GM18868 (cell line): ENCODE data around the gene SEMA4D.
A peak's percentile ranks its signal among the peaks of the same experiment; 100 is the strongest.

Experiments used
- ATAC-seq: cut with Tn5 transposase; IDR thresholded peaks from one replicate; pipeline ENCODE4 v1.9.1; 2021; ENCODE audit warnings: mild to moderate bottlenecking, moderate library complexity; ENCODE audit not compliant: unreplicated experiment

Gene SEMA4D

DNA sequence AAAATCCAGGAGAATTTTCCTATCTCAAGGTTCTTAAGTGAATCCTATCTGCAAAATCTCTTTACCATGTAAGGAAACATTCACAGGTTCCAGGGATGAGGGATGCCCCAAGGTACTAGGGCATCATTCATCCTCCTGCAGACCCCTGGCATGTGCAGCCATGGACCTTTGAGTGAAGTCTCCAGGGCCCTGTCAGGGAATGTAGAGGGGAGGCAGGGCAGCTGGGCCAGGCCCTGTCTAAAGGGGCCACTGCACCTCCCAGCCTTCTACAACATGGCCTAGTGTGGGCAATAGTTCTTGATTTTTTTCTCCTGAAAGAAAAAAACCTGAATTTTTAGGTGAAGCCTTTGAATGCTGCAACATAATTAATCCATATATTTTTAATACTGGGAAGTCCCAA, 63.3 kb downstream of the SEMA4D start:
- no peak for ATAC-seq

DNA sequence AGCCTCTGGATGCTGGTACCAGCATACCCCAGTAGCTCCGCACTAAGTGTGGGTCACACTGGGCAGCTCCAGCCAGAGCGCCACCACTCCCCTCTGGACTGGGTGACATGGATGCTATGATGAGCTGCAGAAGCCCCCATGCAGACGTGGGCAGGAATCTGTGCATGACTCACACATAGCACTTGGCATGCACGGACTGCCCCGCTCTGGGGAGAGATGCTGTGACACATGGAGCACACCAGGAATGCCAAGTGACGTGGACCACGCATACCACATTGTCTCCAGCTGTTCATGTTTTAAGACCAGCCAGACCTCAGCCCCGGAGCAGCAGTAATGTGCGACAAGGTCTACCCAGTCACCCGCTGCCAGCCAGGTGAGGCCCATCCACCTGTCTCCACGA, 64.1 kb downstream of the SEMA4D start:
- ATAC-seq: no peak

DNA sequence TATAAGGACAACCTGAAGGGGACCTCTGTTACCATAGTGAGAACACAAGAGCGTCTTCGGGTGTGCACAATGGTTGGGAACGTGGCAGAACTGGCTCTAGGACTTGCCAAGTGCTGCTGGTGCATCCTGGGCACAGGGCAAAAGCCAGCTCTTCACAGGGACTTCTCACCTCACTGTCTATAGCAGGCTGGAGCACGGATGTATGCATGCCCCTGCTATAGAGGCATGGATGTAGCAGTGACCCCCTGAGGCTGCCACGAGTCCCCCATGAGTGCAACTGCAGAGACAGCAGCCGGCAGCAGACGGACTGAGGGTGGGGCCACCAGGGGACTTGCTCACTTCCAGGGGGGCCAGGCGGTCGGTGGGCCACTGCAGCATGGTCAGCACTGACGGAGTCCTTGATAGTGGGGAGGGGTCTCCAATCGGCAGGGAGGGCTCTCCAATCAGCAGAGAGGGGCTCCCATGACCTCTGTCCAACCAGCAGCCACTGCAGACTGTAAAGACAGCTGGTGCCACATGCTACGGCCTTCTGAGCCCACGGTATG, 64.9 kb downstream of the SEMA4D start:
- ATAC-seq: no peak

DNA sequence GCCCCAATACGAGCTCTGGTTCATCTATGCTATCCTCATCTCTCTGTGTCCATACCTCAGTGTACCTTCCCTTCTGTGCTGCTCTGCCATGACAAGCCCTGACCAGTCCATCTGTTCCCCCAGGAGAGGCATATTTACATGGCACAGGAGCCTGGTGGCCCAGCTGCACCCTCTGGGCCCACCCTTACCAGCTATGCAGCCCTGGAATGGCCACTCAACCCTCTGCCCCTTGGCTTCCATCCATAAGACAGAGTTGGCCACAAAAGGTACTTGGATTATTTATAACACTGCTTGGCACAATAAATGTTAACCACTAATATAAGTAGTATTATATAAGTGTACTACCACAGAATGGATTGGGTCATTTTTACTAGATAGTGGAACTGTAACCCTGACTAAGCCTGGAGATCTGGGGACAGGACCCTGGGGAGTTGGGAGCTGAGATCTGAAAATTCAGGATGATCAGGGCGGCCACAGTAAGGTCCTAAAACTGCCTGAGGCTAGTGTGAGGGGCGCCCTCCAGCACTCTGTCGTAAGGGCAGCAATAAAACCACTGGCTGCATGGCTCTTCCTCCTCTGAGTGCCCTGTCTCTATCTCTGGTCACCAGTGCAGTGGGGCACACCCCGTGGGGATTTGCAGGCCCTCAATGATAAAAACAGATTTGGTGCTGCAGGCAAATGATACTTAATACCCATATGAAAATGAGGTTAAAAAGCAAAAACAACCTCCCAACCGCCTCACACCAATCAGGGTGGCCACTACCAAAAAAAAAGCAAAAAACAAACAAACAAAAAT, 65.8 kb downstream of the SEMA4D start:
- no peak for ATAC-seq

DNA sequence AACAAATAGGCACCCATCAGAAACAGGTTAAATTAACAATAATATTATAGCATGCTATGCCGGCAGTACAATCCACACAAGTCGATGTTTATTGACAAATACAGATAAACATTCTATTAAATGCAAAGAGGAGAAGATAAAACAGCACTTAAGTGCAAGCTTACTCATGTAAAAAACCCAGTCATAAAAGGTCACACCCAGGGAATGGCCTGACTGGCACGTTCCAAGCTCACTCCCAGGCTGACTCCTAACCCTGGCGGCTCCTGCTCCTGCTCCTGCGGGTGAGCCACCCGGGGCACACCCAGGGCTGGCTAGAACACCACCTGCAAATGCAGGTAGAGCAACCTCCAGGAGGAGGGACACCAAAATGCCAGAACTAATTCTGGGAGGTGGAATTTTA, 66.9 kb downstream of the SEMA4D start:
- no peak for ATAC-seq

DNA sequence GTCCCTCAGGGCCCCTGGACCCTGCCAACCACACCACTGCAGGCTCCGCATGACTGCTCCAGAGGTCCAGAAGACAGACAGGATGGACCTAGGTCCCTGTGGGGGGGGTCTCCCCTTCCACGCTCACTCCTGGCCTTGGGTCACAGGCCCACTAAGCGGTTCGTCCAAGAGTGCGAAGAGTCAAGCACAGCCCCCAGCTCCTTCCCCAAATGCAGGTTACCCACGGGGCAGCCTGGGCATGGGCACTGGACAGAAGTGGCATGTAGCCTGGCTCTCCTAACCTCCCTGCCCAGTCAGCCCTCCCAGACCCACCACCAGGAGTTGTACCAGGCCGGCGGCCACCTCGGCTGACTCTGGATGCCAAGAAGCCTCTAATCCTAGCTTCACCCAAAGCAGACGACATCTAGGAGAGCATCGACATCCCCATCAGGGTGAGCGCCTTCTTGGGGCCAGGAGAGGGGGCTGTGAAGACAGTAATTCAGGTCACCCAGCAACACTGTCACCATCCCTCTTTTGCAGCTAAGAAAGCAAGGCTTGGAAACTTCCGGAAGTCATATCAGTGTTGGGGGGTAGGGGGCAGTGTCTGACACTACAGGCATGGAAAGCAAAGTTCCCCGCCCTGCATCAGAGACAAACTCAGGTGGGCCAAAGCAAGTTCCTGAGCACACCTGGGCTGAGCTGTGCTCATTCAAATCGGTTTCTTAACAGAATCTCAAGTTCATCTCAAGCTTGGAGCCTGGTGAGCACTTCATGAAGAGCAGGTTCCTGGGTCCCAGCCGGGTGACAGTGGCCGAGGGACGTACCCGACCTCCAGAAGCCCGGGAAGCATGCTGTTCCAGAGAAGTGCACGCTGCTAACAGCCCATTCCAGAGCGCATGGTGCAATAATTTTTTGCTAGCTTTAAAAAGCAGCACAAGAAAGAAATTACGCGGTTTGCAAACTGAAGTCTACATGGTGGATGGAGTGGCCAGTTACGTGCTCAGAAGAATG, 68.7 kb downstream of the SEMA4D start:
- peak; percentile 49 for ATAC-seq

DNA sequence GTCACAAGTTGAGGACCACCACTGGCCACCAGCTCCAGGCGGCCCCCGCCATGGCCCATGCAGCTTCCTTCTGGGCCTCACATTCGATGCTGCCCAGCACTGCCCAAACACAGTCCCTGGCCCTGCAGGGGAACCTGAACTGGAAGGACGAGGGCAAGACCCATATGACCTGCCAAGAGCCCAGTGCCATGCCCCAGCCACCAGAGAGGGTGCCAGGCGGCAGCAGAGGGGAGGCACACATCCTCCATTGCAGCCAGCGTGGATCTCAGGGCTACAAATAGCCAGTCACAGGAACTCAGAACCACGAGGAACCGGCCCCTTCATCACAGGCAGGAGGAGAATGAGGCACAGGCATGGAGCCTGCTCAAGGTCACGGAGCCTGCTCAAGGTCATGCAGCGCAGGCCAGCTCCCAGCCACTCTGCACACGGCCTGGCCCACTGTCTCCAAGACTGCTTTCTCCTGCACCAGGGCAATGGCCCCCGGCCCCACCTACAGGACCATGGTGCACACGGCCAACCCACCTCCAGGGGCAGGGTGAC, 69.6 kb downstream of the SEMA4D start:
- no peak for ATAC-seq

DNA sequence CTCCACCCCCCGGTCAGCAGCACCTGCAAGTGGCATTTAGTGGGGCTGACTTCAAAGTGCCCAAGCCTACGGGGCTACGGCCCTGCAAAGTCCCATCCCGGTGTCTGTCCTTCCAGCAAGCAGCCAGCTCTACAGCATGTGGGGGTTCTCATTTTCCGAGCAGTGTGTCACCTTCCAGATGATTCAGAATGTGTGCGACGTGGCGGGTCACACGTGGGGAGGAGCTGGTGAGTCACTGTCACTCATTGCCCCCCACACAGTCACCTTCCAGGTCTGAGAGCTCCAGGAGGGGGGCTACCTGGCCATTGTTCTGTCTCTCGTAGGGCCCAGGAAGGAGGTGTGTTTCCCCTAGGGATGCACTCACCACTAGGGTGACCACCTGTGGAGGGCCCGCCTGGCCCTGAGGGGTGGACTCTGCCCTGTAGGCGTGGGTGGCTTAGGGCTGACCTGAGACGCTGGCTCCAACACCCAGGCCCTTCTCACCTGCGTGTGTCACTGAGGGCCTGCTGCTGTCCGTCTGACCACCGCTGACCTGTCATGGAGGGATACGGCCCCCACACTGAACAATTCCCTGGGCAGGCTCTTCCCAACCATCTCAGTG, 70.2 kb downstream of the SEMA4D start:
- no peak for ATAC-seq

DNA sequence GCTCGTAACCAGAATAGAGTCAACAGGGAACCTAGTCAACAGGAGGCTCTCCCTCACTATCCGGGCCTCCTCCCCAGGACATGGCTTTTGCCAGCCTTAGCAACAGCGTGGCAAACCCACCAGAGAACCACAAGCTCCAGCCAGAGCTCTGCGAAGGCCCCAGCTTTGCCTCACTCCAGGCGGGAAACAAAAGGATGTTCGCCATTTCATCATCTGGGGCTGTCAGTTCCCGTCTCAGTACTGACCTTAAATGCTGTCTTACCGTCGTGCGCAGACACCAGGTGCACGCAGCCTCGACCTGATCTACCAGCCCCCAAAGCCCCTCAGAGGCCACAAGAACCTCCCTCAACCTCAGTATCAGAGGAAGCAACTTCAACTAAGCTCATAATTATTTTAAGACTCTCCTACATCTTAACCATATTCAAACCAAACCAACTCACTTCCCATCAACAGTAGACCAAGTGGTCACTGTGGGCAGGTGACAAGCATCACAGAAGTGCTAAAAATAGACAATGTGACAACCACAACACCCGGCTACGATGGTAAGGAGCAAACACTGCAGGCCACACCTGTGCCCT, 71.4 kb downstream of the SEMA4D start:
- peak; percentile 72 for ATAC-seq

DNA sequence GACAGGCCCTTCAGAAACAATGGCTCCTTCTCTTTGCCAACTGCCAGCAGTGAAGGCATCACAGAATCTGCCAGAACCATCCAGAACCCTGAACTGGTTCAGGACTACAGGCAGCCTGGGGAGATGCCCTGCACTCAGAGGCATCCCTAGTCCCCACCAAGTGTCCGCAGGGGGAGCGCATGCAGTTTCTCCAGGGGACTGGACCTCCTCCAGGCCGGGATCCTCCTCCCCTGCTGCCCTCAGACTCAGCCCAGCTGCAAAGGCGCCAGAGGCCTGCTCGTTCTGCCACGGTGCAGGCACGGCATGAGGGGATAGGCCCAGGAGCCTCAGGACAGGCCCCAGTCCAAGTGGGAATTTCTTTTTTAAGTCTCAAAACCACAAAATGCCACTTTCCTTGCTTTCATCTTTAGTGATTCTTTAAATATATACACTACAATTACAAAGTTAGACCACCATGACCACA, 72.0 kb downstream of the SEMA4D start:
- peak; percentile 1 for ATAC-seq

DNA sequence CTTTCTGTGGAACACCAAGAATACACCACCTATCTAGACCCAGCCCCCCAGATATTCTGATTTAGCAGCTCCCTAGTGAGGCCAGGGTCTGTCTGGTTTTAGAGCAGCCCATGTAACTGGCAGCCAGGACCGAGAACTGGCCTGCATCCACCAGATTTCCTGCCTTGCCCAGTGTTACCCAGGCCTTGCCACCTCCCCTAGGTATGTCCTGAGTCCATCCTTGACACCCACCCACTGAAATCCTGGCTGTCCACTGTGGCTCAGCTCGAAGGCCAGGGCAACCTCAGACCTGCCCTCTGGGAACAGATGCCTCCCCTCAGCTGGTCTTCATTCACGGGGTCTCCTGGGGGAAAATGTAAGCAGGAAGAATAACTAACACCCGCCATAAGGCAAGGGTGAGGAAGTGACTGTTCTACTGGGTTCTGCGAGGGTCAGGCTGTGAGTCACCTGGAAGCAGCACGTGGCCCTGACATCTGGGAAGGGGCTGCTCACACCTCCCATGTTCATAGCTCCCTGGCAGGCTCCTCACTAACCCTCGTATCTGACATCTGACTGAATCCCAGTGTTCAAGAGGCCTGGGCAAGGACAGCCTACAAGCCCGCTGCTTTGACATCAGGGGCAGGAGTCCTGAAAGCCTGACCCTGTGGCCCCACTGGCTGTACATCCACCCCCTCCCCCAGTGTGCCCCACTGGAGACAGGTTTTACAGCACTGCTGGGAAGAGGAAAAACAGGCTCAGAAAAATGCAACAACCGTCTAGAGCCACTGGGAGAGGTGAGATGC, 72.7 kb downstream of the SEMA4D start:
- ATAC-seq: no peak

DNA sequence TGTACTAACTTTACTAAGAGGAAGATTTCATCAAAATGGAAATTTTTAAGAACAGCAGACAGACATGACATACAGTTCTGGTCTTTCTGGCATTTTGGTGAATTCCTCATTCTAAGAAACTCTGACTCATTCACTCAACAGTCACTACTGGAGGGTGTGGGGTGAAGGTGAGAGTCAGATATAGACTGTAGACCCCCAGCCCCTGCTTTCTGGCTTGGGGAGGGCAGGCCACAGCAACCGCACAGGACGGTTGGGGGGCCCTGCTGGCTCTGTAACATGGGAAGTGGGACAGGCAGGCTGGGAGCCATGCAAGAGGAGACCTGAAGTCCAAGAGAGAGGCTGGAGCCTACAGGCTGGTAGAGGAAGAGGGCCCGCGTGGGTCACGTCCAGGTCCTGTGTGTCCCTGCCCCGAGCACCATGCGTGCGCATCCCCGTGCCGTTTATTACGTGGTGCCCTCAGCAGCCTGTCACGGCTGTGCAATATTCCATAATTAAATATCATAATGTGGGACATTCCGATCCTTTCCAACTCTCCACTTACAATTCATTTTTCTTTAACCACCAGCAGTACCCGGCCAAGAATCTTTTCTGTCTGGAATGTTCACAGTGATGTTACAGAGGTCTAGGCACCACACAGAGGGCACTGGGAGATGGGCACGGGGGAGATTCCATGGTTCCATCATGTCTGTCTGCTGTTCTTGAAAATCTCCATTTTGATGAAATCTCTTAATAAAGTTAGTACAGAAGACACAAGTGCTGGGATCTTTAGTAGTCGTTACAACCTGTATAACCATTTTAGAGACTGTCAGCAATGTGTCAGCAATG, 75.5 kb downstream of the SEMA4D start:
- no peak for ATAC-seq

DNA sequence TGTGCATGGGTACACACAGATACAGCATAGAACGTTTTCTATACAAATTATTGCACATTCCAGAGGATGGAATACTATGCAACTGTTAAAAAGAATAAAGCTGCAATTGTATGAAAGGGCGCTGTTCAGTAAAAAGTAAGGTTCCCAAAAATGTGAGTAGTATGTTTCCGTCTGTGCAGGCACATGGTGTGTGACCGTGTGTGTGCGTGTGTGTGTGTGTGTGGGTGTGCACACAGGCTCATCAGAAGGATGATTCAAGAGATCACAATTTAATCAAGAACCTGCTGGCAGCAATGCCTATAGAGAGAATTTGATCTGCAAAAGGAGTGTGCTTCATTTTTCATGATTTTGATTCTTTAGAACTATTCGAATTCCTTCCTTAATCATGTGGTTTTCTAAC, 76.3 kb downstream of the SEMA4D start:
- no peak for ATAC-seq

DNA sequence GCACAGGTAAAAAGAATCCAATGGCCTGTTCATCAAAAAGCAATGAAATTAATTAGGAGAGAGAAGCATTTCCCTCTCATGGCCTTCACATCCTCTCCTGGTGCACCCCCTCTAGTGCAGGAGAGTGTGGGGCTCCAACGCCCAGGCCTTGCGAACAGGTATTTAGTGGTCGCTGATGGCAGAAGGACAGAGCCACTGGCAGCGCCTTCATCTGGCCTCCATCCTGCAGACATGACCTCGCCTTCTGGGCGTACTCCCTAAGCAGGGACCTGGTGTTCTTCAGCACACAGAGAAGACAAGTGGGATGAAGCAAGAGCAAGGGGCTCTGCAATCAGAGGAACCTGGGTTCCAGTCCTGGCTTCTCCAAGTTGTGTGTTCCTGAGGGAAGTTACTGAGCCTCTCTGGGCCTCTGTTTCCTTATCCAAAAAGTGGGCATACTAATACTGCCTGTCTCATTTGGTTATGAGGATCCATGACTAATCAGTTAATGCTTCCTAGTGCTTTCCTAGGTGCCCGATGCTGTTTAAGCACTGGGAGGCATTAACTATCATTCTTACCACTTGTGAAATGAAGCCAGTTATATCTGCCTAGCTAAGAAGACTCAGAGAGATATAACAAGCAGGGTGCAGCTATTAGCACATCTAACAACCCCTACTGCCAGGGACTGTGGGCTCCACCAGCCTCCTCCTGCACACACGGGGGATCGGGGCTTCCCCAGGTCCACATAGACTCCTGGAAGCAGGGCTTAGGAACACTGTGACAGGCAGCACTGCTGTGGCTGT, 77.3 kb downstream of the SEMA4D start:
- ATAC-seq: peak; percentile 1

DNA sequence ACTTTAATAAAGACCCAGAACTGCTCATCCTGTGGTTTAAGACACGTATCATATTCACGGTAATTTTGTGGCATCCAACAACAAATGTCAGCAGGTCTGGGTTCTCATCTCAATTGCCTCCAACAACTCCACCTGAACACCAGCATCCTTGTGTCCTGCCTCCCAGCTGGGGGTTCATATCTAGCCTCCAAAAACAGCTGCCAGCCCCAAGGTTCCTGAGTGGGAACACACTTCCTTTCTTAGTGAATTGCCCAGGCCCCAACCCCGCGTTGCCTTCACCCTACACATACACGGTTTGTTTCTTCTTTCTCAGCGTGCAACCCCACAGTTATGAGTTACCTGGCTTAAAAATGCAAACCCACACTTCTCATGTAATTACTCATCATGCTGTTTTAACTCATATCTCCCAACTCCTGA, 77.9 kb downstream of the SEMA4D start:
- ATAC-seq: peak; percentile 40

DNA sequence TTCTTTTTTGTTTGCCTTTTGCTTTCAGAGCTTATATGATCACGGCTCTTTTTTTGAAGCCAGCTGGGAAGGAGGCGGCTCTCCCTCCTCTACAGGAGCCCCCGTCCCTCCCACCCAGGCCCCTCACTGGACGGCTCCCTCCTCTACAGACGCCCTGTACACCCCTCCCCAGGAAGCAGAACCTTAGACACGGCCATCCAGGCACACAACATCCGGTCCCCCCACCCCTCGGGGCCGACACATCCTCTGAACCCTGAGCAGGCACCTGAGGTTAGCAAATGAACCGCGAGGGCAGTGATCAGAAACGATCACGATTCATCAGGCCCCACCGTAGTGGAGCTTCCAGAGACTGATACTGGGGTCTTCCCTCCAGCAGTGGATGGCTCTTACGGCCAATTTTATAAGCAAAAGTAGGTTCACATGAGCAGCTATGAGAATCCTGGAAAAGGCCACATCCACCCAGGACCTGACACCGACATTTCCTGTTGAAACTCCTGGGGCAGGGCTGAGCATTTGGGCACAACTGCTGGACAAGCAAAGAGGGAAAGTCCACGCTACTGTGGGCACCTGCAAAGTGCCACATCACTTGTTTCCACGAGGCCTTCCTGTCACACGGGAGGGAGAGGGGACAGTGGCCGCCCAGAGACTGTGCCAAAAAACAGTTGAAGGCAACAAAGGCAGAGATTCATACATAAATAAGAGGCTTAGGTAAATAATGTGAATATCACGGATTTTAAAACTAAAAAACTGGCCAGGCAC, 78.9 kb downstream of the SEMA4D start:
- peak; percentile 70 for ATAC-seq

DNA sequence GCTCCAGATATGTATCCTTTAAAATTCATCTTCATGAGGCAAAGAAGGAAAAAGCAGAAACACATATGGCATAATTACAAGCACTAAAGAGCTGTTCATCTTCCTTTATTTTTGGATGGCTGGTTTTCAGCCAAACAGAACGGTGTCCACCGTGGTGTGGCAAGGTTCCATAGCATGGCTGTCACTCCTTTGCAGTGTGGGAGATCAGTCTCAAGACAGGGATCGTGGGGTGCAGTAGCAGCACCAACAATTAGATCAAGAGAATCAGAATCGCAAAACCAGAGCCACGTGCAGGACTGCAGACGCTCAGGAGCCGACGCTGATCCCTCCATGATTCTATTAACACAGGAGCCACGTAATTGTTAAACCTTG, 79.5 kb downstream of the SEMA4D start:
- ATAC-seq: no peak
